ENCODE measurements around the gene UROC1.

Gene UROC1

GRCh38 chr3:126494970-126495230, 22.7 kb downstream of the UROC1 start:
- Histone ChIP-seq H3K4me2 (ENCODE audit: low read length) (no peak overlapping the region), H3K79me2 (no peaks in the 10 kb centered on the region), H3K4me1 (no peaks in the 10 kb centered on the region), H3K4me3 (ENCODE audit: low read depth, low read length) (no peak overlapping the region), H3K36me3 (ENCODE audit: control insufficient read depth, insufficient read depth, low read length) (no peaks in the 10 kb centered on the region), H2AFZ (no peak overlapping the region), H3K9me3 (ENCODE audit: control insufficient read depth, low read length) (no peaks in the 10 kb centered on the region), H3K27ac (no peak overlapping the region), H3K9ac (no peak overlapping the region), H3K27me3 (ENCODE audit: control insufficient read depth, insufficient read depth, low read length) (no peaks in the 10 kb centered on the region)
- no peak for TF ChIP-seq CTCF (IDR thresholded peaks at IDR 0.05)

GRCh38 chr3:126494204-126494969, 23.2 kb downstream of the UROC1 start:
- Histone ChIP-seq H3K36me3 (ENCODE audit: control insufficient read depth, insufficient read depth, low read length) (no peaks in the 10 kb centered on the region), H3K4me3 (ENCODE audit: low read depth, low read length) (no peak overlapping the region), H3K9me3 (ENCODE audit: control insufficient read depth, low read length) (no peaks in the 10 kb centered on the region), H3K4me2 (ENCODE audit: low read length) (no peak overlapping the region), H3K27ac (no peak overlapping the region), H3K4me1 (no peaks in the 10 kb centered on the region), H2AFZ (no peak overlapping the region), H3K79me2 (no peaks in the 10 kb centered on the region), H3K9ac (no peak overlapping the region), H3K27me3 (ENCODE audit: control insufficient read depth, insufficient read depth, low read length) (no peaks in the 10 kb centered on the region)
- TF ChIP-seq CTCF (IDR thresholded peaks at IDR 0.05) = no peak

GRCh38 chr3:126493739-126494138, 23.8 kb downstream of the UROC1 start:
- no peaks in the 10 kb centered on the region for H3K79me2 ChIP-seq
- H3K4me3 ChIP-seq (ENCODE audit: low read depth, low read length) = no peak overlapping the region
- H2AFZ ChIP-seq = no peak overlapping the region
- H3K4me2 ChIP-seq (ENCODE audit: low read length) = no peak overlapping the region
- H3K9me3 ChIP-seq (ENCODE audit: control insufficient read depth, low read length) = no peaks in the 10 kb centered on the region
- H3K36me3 ChIP-seq (ENCODE audit: control insufficient read depth, insufficient read depth, low read length) = no peaks in the 10 kb centered on the region
- no peak overlapping the region for H3K27ac ChIP-seq
- no peaks in the 10 kb centered on the region for H3K27me3 ChIP-seq (ENCODE audit: control insufficient read depth, insufficient read depth, low read length)
- H3K4me1 ChIP-seq = no peaks in the 10 kb centered on the region
- TF ChIP-seq CTCF (IDR thresholded peaks at IDR 0.05) = no peak
- H3K9ac ChIP-seq = no peak overlapping the region

- Histone ChIP-seq H3K4me1 (no peaks in the 10 kb centered on the region), H3K4me3 (ENCODE audit: low read depth, low read length) (no peak overlapping the region), H3K9me3 (ENCODE audit: control insufficient read depth, low read length) (no peaks in the 10 kb centered on the region), H3K27ac (no peak overlapping the region), H3K79me2 (no peaks in the 10 kb centered on the region), H3K9ac (no peak overlapping the region), H3K4me2 (ENCODE audit: low read length) (no peak overlapping the region), H3K36me3 (ENCODE audit: control insufficient read depth, insufficient read depth, low read length) (no peaks in the 10 kb centered on the region), H3K27me3 (ENCODE audit: control insufficient read depth, insufficient read depth, low read length) (no peaks in the 10 kb centered on the region), H2AFZ (no peak overlapping the region)
- no peak for TF ChIP-seq CTCF (IDR thresholded peaks at IDR 0.05)
Measured at GRCh38 chr3:126493051-126493450, 24.5 kb downstream of the UROC1 start.
